OCI-LY1 (cell line): Measurements from ENCODE around the gene SMIM7.

Experiments
- EZH2 ChIP-seq: fragments of 200-600 bp; sonication (generic), shearing (Covaris generic); IDR thresholded peaks from 2 replicates; pipeline ENCODE4 v1.8.0; 2017; ENCODE audit warnings: borderline replicate concordance, mixed run types, mild to moderate bottlenecking, antibody characterized with exemption, low read length, moderate library complexity, mixed read lengths
- TF ChIP-seq, protein P1 (sequence below): fragments of 200-600 bp; sonication (generic), shearing (Covaris generic); IDR thresholded peaks from 2 replicates; pipeline ENCODE4 v1.5.1; 2017; ENCODE audit warnings: mild to moderate bottlenecking, antibody characterized with exemption, low read length, moderate library complexity, mixed read lengths

GRCh38 chr19:16670291-16670690, 10.3 kb upstream of the SMIM7 start:
- TF ChIP-seq, protein P1, sequence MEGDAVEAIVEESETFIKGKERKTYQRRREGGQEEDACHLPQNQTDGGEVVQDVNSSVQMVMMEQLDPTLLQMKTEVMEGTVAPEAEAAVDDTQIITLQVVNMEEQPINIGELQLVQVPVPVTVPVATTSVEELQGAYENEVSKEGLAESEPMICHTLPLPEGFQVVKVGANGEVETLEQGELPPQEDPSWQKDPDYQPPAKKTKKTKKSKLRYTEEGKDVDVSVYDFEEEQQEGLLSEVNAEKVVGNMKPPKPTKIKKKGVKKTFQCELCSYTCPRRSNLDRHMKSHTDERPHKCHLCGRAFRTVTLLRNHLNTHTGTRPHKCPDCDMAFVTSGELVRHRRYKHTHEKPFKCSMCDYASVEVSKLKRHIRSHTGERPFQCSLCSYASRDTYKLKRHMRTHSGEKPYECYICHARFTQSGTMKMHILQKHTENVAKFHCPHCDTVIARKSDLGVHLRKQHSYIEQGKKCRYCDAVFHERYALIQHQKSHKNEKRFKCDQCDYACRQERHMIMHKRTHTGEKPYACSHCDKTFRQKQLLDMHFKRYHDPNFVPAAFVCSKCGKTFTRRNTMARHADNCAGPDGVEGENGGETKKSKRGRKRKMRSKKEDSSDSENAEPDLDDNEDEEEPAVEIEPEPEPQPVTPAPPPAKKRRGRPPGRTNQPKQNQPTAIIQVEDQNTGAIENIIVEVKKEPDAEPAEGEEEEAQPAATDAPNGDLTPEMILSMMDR: no peak
- TF ChIP-seq EZH2: no peak
